Upper lobe of right lung (tissue), 1 donor: ENCODE results near the gene PAMR1. TPM values are rescaled to one million over a fixed set of nuclear protein-coding genes. Genes with fewer than 3 reads are reported as not detected.
A peak's percentile ranks its signal among the peaks of the same experiment; 100 is the strongest.

Experiments used
- ATAC-seq: fragments of 200-7000 bp; cut with Tn5 transposase; one replicate; pipeline ENCODE4 v1.9.1; 2020; ENCODE audit warnings: mild to moderate bottlenecking, moderate library complexity
- DNase-seq: peaks from one replicate; pipeline ENCODE4 v3.0.0-alpha.2; 2020
- H3K27ac ChIP-seq: fragments of 200-600 bp; one replicate; pipeline ENCODE4 v1.8.0; 2022
- H3K27me3 ChIP-seq: fragments of 200-600 bp; one replicate; pipeline ENCODE4 v1.8.0; 2022; ENCODE audit warnings: mild to moderate bottlenecking
- H3K36me3 ChIP-seq: fragments of 200-600 bp; one replicate; pipeline ENCODE4 v1.8.0; 2022
- H3K4me1 ChIP-seq: fragments of 200-600 bp; one replicate; pipeline ENCODE4 v1.8.0; 2022
- H3K4me3 ChIP-seq: fragments of 200-600 bp; one replicate; pipeline ENCODE4 v1.8.0; 2022; ENCODE audit warnings: mild to moderate bottlenecking
- H3K9me3 ChIP-seq: fragments of 200-600 bp; one replicate; pipeline ENCODE4 v1.8.0; 2022
- intact Hi-C: fragments of 100-400 bp; cut with DNase I; formaldehyde crosslinking; loops from one replicate; pipeline ENCODE4 v1.11.0; 2022
- long read RNA-seq: library from polyadenylated mRNA; unstranded; transcript quantifications from one replicate; pipeline ENCODE4 v2.0.0, GENCODE V29; 2021
- total RNA-seq: library from RNA; stranded (reverse); fragmentation: NEBNext Ultra II Directional; extraction: Animal tissue kit (Norgen Biotek cat#: 25700); gene quantifications from one replicate; pipeline ENCODE4 v1.2.1, GENCODE V29; 2021
- TF ChIP-seq, protein P1 (sequence below): fragments of 200-600 bp; IDR thresholded peaks from one replicate; pipeline ENCODE4 v1.8.0; 2022; ENCODE audit warnings: antibody characterized with exemption
- donor health status: DM: no; HTN: yes; CAD: no; lungs with severe emphysema.

Gene PAMR1, protein sequence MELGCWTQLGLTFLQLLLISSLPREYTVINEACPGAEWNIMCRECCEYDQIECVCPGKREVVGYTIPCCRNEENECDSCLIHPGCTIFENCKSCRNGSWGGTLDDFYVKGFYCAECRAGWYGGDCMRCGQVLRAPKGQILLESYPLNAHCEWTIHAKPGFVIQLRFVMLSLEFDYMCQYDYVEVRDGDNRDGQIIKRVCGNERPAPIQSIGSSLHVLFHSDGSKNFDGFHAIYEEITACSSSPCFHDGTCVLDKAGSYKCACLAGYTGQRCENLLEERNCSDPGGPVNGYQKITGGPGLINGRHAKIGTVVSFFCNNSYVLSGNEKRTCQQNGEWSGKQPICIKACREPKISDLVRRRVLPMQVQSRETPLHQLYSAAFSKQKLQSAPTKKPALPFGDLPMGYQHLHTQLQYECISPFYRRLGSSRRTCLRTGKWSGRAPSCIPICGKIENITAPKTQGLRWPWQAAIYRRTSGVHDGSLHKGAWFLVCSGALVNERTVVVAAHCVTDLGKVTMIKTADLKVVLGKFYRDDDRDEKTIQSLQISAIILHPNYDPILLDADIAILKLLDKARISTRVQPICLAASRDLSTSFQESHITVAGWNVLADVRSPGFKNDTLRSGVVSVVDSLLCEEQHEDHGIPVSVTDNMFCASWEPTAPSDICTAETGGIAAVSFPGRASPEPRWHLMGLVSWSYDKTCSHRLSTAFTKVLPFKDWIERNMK
- total RNA-seq: 12.4 TPM
- long read RNA-seq, transcript PAMR1-207 (11 exons, 3,142 nt): major isoform, 15 of 18 reads
- long read RNA-seq, partial matches to known transcripts: 0 of 18 reads
- long read RNA-seq, other reads (novel, unspliced or antisense): 2 of 18 reads

DNA sequence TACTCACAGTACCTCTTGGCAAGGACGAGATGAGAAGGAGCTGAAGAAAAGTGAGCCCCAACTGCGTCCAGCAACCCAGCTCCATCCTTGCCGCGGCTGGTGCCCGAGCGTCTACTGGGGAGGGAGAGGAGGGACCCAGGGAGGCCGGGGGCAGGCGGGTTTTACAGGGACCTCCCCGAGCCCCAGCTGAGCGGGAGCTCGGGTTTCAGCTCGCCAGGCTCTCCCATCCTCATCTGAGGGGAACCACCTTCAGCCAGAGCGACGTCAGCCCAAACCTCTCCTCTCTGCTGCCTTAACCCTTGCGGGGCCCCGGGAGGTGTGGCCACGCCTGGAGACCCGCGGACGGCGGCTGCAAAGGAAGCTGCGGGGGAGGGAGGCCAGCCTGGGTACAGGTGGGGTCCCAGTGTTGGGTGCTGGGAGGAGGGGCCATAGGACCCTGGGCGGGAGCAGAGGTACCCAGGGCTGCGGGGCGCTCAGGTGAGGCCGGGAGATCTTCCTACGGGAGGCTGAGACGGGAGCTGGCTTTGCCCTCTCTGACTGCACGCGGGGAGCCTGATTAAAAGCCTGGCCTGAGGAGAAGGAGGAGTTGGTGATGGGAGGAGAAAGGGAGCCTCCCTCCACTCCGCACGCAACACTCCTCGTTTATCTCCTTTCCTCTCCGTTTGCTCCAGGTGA lies at the start of gene PAMR1:
Gene PAMR1 (minus strand): TSS at position 116 of the 675 bp plus-strand sequence. CDS start 31 bp downstream, at position 85.
- DNase-seq (peak; percentile 66), ATAC-seq (peak; percentile 73)
- peaks cover 19% of the 10 kb centered on the region for H3K27me3 ChIP-seq
- H3K27ac ChIP-seq: no peak within 1 kb of the TSS
- intact Hi-C loops: no loop called here
- H3K9me3 ChIP-seq: no peaks in the 10 kb centered on the region
- H3K4me3 ChIP-seq: peak within 1 kb of the TSS; percentile 29
- no peaks in the 10 kb centered on the region for H3K36me3 ChIP-seq
- H3K4me1 ChIP-seq: no peaks in the 10 kb centered on the region
- TF ChIP-seq, protein P1, sequence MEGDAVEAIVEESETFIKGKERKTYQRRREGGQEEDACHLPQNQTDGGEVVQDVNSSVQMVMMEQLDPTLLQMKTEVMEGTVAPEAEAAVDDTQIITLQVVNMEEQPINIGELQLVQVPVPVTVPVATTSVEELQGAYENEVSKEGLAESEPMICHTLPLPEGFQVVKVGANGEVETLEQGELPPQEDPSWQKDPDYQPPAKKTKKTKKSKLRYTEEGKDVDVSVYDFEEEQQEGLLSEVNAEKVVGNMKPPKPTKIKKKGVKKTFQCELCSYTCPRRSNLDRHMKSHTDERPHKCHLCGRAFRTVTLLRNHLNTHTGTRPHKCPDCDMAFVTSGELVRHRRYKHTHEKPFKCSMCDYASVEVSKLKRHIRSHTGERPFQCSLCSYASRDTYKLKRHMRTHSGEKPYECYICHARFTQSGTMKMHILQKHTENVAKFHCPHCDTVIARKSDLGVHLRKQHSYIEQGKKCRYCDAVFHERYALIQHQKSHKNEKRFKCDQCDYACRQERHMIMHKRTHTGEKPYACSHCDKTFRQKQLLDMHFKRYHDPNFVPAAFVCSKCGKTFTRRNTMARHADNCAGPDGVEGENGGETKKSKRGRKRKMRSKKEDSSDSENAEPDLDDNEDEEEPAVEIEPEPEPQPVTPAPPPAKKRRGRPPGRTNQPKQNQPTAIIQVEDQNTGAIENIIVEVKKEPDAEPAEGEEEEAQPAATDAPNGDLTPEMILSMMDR: no peak

DNA sequence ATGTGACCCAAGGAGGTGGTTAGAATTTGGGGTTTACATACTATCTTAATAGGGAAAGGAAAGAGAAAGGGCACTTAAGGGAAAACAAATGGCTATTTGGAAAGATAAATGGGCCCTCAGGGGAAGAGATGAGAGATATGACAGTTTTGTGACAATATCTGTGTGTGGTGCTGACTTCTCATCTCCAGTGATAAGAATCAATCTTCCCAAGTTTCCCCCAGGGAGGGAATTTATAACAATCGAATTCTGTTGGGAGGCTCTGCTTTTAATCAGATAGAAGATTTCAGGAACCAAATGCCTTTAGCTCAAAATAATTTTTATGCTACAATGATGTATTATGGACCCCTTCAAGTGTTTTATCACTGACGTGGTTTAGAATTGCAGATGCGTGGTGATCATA lies 46.3 kb upstream of the PAMR1 start:
- no peak overlapping the region for H3K4me3 ChIP-seq
- ATAC-seq: no peak
- intact Hi-C loops: no loop called here
- TF ChIP-seq, protein P1: no peak
- no peaks in the 10 kb centered on the region for H3K4me1 ChIP-seq
- no peak for DNase-seq
- no peaks in the 10 kb centered on the region for H3K36me3 ChIP-seq
- H3K27ac ChIP-seq: no peak overlapping the region
- no peaks in the 10 kb centered on the region for H3K9me3 ChIP-seq
- no peaks in the 10 kb centered on the region for H3K27me3 ChIP-seq

DNA sequence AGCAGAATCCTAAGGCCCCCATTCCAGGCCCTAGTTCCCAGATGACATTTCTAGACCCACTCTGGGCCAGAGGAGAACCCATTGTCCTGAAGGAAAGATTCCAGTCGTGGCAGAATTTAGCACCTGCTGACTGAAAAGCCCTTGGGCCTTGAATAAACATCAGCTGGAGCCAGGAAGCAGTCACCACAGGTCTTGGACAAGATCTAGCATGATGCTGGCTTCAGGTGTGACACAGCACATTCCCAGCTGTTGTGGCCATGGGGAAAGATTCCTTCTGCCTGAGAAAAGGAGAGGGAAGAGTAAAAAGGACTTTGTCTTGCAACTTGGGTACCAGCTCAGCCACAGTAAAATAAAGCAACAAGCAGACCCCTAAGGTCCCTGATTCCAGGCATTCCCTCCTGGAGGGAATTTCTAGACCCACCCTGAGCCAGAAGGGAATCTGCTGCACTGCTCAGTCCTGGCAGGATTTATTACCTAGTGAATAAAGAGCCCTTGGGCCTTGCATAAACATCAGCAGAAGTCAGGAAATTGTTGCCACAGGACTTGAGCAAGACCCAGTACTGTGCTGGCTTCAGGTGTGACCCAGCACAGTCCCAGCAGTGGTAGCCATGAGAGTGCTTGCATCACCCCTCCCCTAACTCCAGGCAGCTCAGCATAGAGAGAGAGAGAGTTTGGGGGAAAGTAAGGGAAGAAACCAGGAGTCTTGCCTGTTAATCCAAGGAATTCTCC lies 42.5 kb upstream of the PAMR1 start:
- ATAC-seq (peak; percentile 78), DNase-seq (no peak)
- Histone ChIP-seq H3K27ac (peak overlapping the region; percentile 53), H3K9me3 (no peaks in the 10 kb centered on the region), H3K4me3 (no peak overlapping the region), H3K4me1 (no peaks in the 10 kb centered on the region), H3K27me3 (no peaks in the 10 kb centered on the region), H3K36me3 (no peaks in the 10 kb centered on the region)
- intact Hi-C loops: no loop called here
- TF ChIP-seq, protein P1: no peak

DNA sequence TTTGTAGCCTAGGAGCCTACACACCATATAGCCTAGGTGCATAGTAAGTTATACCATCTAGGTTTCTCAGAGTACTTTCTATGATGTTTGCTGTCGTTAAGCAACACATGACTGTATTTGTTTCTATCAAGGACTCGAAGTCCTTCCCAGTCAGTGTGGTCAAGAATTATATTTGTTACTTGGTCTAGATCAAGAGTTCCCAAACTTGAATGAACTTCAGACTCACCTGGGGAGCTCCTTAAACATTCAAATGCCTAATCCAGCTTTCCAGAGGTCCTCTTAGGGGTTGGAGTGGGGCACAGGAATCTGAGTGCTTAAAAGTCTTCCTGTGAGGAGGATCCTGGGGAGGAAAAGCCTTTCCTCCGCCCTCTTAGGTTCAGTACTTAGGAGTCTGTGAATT lies 41.5 kb upstream of the PAMR1 start:
- no peak for DNase-seq
- intact Hi-C loops: no loop called here
- Histone ChIP-seq H3K9me3 (no peaks in the 10 kb centered on the region), H3K27me3 (no peaks in the 10 kb centered on the region), H3K4me3 (no peak overlapping the region), H3K36me3 (no peaks in the 10 kb centered on the region), H3K4me1 (no peaks in the 10 kb centered on the region), H3K27ac (peak overlapping the region; percentile 53)
- peak; percentile 74 for ATAC-seq
- TF ChIP-seq, protein P1: no peak

DNA sequence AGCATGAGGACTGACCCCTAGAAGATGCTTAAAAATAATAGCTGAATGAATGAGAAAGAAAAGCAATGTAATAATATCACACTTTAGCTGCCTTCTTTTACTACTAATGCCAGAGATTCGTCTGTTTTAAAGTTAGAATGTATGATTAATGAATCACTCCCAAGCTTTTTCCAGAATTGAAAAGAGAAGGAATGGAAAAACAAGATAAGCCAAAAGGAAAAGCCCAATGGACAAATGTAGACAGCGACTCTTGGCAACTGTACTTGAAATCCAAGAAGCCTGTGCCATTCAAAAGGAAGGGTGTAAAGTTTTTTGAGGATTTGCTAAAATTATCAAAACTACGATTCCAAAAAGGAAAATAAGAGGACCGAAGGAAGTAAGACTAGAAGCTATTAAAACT lies 40.8 kb upstream of the PAMR1 start:
- intact Hi-C loops: no loop called here
- Histone ChIP-seq H3K4me1 (no peaks in the 10 kb centered on the region), H3K36me3 (no peaks in the 10 kb centered on the region), H3K27ac (no peak overlapping the region), H3K9me3 (no peaks in the 10 kb centered on the region), H3K4me3 (no peak overlapping the region), H3K27me3 (no peaks in the 10 kb centered on the region)
- no peak for DNase-seq
- ATAC-seq: no peak
- TF ChIP-seq, protein P1: no peak
